AG04449 (cell line): ENCODE results near the gene SLC22A16.

ENCODE experiments used
- CTCF ChIA-PET: fragments of 350-600 bp; formaldehyde crosslinking; extraction: SDS; loops from one replicate; lab custom pipeline; 2021; ENCODE audit warnings: antibody characterized with exemption; lab: Yijun Ruan, JAX
- POLR2A ChIA-PET: fragments of 400-600, 350-600 bp; formaldehyde crosslinking; extraction: SDS; loops from one replicate; lab custom pipeline; 2020; ENCODE audit warnings: antibody characterized with exemption, inconsistent platforms; lab: Yijun Ruan, JAX
- DNase-seq: peaks from one replicate; pipeline ENCODE4 v3.0.0-alpha.2; 2010; ENCODE audit warnings: low read depth, low spot score
- H3K4me3 ChIP-seq: 2 replicates; pipeline ENCODE4 v1.5.1; 2011; ENCODE audit warnings: low read depth, mild to moderate bottlenecking, control low read depth, low read length
- CTCF ChIP-seq: IDR thresholded peaks from one replicate; pipeline ENCODE4 v1.5.1; 2011; ENCODE audit warnings: mild to moderate bottlenecking, moderate library complexity, low read length, control low read depth, inconsistent platforms; ENCODE audit not compliant: insufficient read depth; ENCODE audit errors: missing control alignments

The SLC22A16 gene

GRCh38 chr6:110387986-110388385 is 88.4 kb downstream of the SLC22A16 start:
- TF ChIP-seq CTCF, result no peak
- H3K4me3 ChIP-seq, result no peak overlapping the region
- CTCF ChIA-PET, result interaction anchor here (4.1 to 8.4 kb wide), 5 partner anchors 22 to 684 kb away, joined by 14 to 80 read pairs (median 38); partner anchors contain the start of genes CDC40 and WASF1
- POLR2A ChIA-PET, result no interaction called here
- no peak for DNase-seq

GRCh38 chr6:110385458-110385863 is 91.0 kb downstream of the SLC22A16 start:
- no peak overlapping the region for H3K4me3 ChIP-seq
- POLR2A ChIA-PET, result no interaction called here
- CTCF ChIA-PET, result interaction anchor here (0.9 kb wide), 1 partner anchor 346 kb away, joined by 4 read pairs; no protein-coding TSS in a partner anchor
- no peak for TF ChIP-seq CTCF
- DNase-seq, result no peak

- POLR2A ChIA-PET, result no interaction called here
Observed at GRCh38 chr6:110378552-110378951, 97.9 kb downstream of the SLC22A16 start.

More at GRCh38 chr6:110378552-110378951, 97.9 kb downstream of the SLC22A16 start:
- H3K4me3 ChIP-seq, result no peak overlapping the region
- CTCF ChIA-PET, result no interaction called here
- no peak for DNase-seq
- TF ChIP-seq CTCF, result no peak
